IgD-negative memory B cell (primary cell): Measurements from ENCODE around the gene C14orf132. TPM values are rescaled to one million over a fixed set of nuclear protein-coding genes. Genes with fewer than 3 reads are reported as not detected.

Experiments used
- H3K27ac Mint-ChIP-seq, 3 donors: one replicate each; pipeline ENCODE4 v1.8.0; 2020 to 2022; ENCODE audit warnings: mild to moderate bottlenecking in 3 of 3, mixed read lengths in 3 of 3, moderate library complexity in 1 of 3
- H3K27me3 Mint-ChIP-seq: one replicate; pipeline ENCODE4 v1.8.0; 2021; ENCODE audit warnings: mixed read lengths
- H3K36me3 Mint-ChIP-seq: one replicate; pipeline ENCODE4 v1.8.0; 2020; ENCODE audit warnings: mild to moderate bottlenecking, mixed read lengths
- H3K4me1 Mint-ChIP-seq, 3 donors: one replicate each; pipeline ENCODE4 v1.8.0; 2020 to 2022; ENCODE audit warnings: mixed read lengths in 3 of 3, mild to moderate bottlenecking in 1 of 3
- H3K4me3 Mint-ChIP-seq, 4 donors: one replicate each; pipeline ENCODE4 v1.8.0; 2020 to 2022; ENCODE audit warnings: mild to moderate bottlenecking in 4 of 4, mixed read lengths in 4 of 4, moderate library complexity in 3 of 4
- H3K9me3 Mint-ChIP-seq, 3 donors: one replicate each; pipeline ENCODE4 v1.8.0; 2020 to 2021; ENCODE audit warnings: mixed read lengths in 3 of 3, mild to moderate bottlenecking in 1 of 3
- polyA plus RNA-seq: library from polyadenylated mRNA; unstranded; fragments of 300-500 nt; fragmentation: Illumina TruSeq; gene quantifications from one replicate; pipeline ENCODE4 v1.2.3, GENCODE V29; 2021

The C14orf132 gene
- polyA plus RNA-seq, 1 donor from 2014 or later = 0.04 TPM

DNA sequence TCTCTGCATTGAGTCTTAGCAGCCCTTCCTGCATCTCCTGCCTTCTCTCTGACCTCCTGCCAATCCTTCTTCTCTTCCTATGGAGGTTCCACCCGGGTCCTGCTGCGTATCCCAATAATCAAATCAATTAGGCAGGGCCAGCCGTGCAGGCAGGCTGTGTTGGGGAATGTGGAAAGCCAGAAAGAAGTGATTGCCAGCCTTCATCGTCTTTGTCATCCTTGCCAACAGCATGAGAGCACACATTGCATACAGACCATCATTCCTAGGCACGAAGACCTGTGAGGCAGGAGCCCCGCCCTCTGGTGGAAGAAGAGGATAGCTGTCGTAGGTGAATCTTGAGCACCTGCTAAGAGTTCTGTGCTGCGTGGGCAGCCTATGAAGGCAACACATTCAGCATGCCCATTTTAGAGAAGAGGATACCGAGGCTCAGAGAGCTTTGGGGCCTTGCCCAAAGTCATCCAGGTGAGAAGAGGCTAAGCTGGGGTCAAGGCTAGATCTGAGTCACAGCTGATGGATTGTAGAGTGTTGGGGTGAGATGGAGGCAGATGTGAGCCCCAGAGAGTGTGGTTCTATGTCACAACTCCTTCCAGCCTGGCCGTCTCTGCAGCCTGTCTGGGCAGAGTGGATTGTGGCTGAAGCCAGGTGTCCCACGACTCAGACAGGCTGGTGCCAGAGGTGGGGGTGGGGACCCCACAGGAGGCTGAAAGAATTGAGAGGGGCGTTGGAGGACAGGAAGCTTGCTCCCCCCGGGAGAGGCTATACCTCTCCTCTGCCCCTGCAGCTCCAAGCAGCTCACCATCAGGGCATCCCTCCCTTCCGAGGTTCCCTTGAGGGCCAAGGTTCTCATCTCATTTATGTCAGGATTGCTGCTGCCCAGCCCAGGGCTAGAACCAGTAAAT, 12.7 kb downstream of the C14orf132 start:
- H3K27ac Mint-ChIP-seq = no peak overlapping the region
- no peaks in the 10 kb centered on the region for H3K9me3 Mint-ChIP-seq
- H3K27me3 Mint-ChIP-seq = peaks cover 5% of the 10 kb centered on the region
- H3K4me1 Mint-ChIP-seq = no peaks in the 10 kb centered on the region
- no peak overlapping the region for H3K4me3 Mint-ChIP-seq
- H3K36me3 Mint-ChIP-seq = no peaks in the 10 kb centered on the region

DNA sequence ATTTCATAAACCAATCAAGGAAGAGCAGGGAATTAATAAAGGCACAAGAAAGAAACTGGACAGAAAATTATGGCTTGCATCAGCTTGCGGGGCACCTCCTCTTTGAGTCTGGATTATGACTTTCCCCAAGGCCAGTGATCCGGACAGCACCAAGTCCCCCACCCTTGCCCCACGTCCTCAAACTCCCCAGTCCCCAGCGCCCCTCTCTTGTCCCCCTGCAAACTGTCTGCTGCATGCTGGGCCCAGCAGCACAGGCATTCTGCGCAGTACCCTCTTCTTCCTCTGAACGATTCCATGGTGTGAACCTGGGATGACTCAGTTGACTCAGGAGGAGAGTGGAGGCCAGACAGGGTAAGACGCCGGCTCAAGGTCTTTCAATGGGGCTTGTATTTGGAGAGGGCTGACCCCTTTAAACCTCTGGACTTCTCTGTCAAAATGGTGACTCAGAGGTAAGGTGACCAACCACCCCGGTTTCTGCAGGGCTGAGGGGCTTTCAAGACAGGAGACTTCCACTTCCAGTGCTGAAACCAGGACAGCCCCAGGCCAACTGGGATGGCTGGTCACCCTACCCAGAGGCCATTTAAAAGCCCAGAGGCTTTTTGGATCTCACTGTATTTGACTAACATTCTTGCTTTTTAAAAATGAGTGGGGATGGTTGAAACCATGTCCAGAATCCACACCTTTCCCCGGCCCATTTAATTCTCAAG, 13.5 kb downstream of the C14orf132 start:
- Mint-ChIP-seq H3K9me3 (no peaks in the 10 kb centered on the region), H3K27ac (no peak overlapping the region), H3K4me1 (no peaks in the 10 kb centered on the region), H3K4me3 (no peak overlapping the region), H3K27me3 (peaks cover 5% of the 10 kb centered on the region), H3K36me3 (no peaks in the 10 kb centered on the region)

DNA sequence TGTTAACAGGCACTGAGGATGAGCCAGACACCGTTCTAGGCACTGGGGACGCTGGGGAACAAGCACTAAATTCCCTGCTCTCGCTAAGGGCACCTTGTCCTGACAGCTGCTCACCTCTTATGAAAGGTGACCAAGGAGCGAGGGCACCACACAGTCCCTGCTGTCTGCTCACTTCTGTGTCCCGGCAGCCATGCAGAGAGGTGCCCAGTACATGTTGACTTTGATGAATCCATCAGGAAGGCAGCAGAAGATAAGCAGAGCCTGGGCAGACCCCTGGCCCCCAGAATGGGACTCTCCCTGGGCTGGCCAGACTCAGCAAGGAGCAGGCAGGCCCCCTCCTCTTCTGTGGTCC, 14.1 kb downstream of the C14orf132 start:
- Mint-ChIP-seq H3K9me3 (no peaks in the 10 kb centered on the region), H3K27ac (no peak overlapping the region)

DNA sequence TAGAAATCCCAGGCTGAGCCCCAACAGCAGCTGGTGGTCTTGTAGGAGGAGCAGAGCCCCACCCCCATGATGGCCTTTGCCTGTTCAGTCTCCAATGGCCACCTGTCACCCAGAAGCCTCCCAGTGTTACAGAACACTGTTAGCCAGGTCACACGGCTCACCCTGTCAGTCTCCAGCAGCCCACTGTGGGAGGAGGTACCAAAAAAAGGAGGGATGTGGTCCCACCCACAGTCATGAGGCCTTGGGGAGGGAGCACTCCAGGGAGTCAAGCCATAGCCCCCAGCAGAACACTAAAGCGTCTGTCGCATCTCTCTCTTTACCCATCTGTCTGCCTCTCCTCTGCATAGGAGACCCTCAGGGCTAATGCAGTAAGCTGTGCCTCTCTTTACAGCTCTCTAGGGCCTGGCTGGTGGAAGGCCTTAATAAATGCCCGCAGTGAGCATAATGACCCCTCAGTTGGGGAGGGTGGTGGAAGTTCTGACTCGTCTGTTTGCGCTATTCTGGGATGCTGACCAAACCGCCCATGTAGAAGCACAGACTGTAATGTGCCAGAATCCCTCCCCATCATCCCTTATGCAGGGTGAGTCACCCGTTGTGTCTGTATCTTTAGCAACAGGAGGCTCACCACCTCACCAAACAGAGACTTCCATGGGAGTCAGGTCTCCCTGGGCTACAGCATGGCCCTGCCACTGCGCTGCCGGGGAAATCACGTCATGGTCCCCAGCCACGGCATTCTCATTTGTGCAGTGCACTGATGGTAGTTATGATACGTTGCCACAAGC, 14.6 kb downstream of the C14orf132 start:
- Mint-ChIP-seq H3K27me3 (peaks cover 9% of the 10 kb centered on the region), H3K27ac (no peak overlapping the region), H3K4me1 (no peaks in the 10 kb centered on the region), H3K9me3 (no peaks in the 10 kb centered on the region), H3K4me3 (no peak overlapping the region), H3K36me3 (no peaks in the 10 kb centered on the region)

More for the DNA sequence above, 14.1 kb downstream of the C14orf132 start:
- H3K4me1 Mint-ChIP-seq = no peaks in the 10 kb centered on the region
- H3K27me3 Mint-ChIP-seq = peaks cover 7% of the 10 kb centered on the region
- H3K36me3 Mint-ChIP-seq = no peaks in the 10 kb centered on the region
- no peak overlapping the region for H3K4me3 Mint-ChIP-seq

DNA sequence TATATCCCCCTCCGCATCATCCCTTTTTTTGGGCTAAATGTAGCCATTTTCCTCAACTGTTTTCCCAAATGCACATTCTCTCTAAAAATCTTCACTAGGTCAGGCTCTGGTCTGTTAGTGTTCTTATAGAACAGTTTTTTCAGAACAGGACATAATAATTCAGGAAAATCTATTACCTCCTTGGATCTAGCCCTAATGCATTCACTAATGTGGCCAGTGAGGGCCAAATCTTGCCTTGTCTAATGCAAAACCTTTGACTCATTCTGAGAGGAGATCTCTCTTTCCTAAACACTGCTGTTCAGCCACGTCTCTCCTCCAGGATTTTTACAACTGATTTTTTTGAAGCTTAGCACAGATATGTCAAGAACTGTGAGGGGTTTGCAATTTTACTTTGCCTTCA, 15.5 kb downstream of the C14orf132 start:
- Mint-ChIP-seq H3K27ac (no peak overlapping the region), H3K4me3 (no peak overlapping the region), H3K27me3 (peaks cover 11% of the 10 kb centered on the region), H3K9me3 (no peaks in the 10 kb centered on the region), H3K36me3 (no peaks in the 10 kb centered on the region), H3K4me1 (no peaks in the 10 kb centered on the region)

DNA sequence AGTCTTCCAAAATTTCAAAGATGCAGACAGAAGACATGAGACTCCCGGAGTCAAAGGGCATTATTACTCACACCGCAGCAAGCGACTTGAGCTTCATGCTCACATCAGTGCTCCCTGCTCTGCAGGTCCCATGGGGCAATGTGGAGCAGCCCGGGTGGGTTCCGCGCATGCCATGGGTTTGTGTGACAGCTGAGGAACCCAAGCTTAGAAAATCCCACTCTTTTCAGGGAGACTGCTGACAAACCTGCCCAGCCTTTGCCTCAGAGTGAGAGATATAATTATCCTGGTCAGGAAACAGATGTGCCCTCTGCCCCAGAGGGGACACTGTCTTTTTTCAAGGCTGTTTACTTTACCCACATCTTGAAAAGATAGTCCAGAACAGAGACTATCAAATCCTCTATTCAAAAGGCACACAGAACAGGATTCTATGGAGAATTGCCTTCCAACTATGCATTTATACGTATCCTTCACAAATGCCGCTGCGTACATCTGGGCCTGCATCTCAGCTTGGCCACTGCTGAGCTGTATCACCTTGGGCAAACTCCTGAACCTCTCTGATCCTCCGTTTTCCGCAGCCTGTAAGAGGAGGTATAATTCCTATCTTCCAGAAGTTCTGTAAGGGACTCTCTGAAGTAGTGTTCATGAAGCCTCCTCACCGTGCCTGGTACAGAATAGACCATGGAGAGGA, 16.0 kb downstream of the C14orf132 start:
- Mint-ChIP-seq H3K27me3 (peaks cover 15% of the 10 kb centered on the region), H3K27ac (no peak overlapping the region), H3K4me3 (no peak overlapping the region), H3K4me1 (no peaks in the 10 kb centered on the region), H3K9me3 (no peaks in the 10 kb centered on the region), H3K36me3 (no peaks in the 10 kb centered on the region)

DNA sequence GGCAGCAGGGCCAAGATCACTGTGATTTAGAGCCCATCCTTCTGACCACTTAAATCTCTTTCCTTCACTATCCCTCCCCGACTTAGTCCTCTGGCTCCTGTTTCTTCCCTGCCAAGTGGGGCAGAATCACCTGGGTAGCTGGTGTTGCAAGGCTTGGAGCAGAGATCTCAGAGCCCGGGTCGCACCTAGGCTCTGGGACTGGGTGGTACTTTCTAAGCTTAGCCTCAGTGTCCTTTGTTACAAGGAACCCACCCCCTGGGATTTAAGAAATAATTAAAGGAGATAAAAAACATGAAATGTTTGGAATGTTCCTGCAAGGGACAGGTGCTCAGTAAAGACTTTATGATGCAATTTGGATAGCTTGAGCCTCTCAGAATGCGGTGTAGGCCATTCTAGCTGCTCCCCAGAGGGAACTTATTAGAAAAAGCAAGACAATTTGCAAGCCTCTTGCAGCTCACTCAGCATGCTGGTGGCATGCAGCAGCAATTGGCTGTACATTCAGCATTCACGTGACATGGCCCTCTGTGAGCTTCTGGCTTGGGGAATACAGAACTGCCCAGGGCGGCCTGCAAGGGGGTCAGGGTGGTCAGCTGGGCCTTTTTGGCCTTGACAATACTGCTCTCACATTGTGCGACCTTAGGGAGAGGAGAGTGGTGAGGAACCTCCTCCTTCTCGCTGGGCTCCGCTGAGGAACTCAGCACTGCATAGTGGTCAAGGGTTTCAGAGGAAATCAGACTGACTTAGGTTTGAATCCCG, 16.8 kb downstream of the C14orf132 start:
- H3K9me3 Mint-ChIP-seq = no peaks in the 10 kb centered on the region
- no peak overlapping the region for H3K27ac Mint-ChIP-seq
- peaks cover 19% of the 10 kb centered on the region for H3K27me3 Mint-ChIP-seq
- no peak overlapping the region for H3K4me3 Mint-ChIP-seq
- no peaks in the 10 kb centered on the region for H3K4me1 Mint-ChIP-seq
- H3K36me3 Mint-ChIP-seq = no peaks in the 10 kb centered on the region

DNA sequence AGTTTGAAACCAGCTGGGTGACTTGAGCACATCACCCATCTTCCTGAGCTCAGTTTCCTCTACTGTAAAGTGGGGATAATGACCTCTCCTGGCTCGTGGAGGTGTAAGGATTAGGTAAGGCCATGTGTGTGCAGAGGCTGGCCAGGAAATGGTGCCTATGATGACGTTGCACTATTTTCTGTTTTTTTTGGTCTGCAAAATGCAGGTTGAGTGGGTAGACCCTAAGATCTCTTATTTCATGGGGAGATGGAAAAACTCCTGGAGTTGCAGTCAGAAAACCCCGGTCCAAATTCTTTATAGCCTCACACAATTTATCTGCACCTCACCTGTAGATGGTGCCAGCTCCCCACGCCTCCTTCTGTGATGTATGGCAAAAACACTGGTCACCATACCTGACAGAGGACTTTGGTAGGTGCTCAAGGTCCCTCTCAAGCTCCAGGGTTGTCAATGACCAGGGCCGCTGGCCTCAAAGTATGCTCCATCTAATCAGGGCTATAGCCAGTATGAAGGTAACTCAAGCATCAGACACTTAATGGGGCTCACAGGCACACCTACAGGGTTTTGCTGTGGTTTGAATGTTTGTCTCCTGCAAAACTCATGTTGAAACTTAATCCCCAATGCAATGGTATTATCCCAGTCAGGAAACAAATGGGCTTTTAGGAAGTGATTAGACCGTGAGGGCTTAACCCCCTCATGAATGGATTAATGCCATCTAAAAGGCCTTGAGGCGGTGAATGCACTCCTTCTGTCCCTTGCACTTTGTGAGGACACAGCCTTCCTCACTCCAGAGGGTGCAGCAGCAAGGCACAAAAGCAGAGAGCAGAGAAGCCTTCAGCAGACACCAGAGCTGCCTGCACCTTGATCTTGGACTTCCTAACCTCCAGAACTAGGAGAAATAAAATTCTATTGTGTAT, 17.6 kb downstream of the C14orf132 start:
- H3K9me3 Mint-ChIP-seq = no peaks in the 10 kb centered on the region
- H3K4me1 Mint-ChIP-seq = no peaks in the 10 kb centered on the region
- no peaks in the 10 kb centered on the region for H3K36me3 Mint-ChIP-seq
- H3K4me3 Mint-ChIP-seq = no peak overlapping the region
- H3K27ac Mint-ChIP-seq = no peak overlapping the region
- peaks cover 19% of the 10 kb centered on the region for H3K27me3 Mint-ChIP-seq

DNA sequence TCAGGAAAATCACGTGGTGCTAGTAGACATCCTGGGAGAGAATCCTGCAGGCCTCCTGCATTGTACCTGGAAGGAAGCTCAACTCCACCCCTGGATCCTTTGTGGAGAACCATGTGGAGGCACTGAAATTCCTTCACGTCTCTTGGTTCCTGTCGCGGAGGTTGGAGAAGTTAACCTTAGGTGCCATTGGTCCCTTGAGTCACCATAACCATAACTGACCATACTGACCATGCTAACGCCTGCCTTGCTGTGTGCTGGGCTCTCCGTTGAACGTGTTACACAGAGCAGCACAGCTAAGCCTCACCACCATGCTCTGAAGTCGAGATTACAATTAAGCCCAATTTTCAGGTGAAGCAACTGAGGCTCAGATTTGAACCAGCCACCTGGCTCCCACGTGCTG, 18.6 kb downstream of the C14orf132 start:
- Mint-ChIP-seq H3K36me3 (peaks cover 2% of the 10 kb centered on the region), H3K9me3 (no peaks in the 10 kb centered on the region), H3K27ac (no peak overlapping the region), H3K4me3 (no peak overlapping the region), H3K4me1 (no peaks in the 10 kb centered on the region), H3K27me3 (peaks cover 28% of the 10 kb centered on the region)

DNA sequence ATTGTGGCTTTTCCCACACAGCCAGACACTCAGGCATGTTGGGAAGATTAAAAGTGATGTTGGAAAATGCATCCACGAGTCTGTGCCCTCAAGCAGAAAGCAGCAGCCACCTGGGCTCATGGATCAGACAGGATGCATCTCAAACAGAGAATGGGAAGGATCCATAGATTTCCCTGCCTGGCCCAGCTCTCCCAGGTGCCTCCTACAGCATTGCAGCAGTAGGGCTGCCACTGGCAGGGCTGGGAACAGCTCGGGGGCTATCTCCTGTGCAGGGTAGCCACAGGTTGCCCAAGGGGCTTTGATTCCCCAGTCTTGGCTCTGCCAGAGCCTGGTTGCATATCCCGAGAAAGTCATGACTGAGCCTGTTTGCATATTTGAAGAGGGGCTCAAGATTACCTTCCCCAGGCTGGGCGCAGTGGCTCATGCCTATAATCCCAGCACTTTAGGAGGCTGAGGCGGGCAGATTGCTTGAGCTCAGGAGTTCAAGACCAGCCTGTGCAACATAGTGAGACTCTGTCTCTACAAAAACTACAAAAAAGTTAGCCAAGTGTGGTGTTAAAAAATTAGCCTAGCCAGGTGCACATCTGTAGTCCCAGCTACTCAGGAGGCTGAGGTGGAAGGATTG, 19.5 kb downstream of the C14orf132 start:
- Mint-ChIP-seq H3K36me3 (peaks cover 2% of the 10 kb centered on the region), H3K4me1 (no peaks in the 10 kb centered on the region), H3K9me3 (no peaks in the 10 kb centered on the region), H3K27me3 (peaks cover 34% of the 10 kb centered on the region), H3K27ac (no peak overlapping the region), H3K4me3 (no peak overlapping the region)

DNA sequence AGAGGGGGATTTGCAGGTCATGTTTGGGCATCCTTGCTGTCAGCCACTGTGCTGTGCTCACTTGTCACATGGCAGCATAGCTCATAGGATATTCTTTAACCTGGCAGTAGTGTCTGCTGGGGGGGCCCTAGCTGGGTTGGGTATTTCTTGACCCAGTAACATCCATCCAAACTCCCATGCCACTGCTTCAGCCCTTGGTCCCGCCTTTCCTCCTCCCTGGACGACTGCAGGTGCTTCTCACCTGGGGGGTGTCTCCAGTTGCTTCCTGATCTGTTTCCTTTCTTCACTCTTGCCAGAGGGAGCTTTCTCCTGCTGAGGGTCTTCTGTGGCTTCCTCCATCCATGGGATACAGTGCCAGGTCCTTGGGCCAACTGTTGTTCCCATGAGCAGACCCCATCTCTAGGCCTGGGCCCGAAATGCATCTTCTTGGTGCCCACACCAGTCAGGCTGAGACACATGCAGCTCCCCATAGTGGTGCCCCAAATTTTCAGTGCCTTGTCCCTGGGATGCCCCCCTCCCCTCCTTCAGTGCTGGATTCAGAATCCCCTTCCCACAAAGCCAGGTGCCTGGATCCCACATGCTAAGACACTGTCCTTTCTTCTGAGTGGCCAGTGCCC, 20.5 kb downstream of the C14orf132 start:
- peaks cover 36% of the 10 kb centered on the region for H3K27me3 Mint-ChIP-seq
- H3K27ac Mint-ChIP-seq = peak overlapping the region in 1 of 3 donors; percentile 17
- H3K9me3 Mint-ChIP-seq = no peaks in the 10 kb centered on the region
- H3K4me1 Mint-ChIP-seq = peaks cover 0 to 2% (median 0%) of the 10 kb centered on the region in 3 donors
- H3K4me3 Mint-ChIP-seq = no peak overlapping the region
- peaks cover 2% of the 10 kb centered on the region for H3K36me3 Mint-ChIP-seq

DNA sequence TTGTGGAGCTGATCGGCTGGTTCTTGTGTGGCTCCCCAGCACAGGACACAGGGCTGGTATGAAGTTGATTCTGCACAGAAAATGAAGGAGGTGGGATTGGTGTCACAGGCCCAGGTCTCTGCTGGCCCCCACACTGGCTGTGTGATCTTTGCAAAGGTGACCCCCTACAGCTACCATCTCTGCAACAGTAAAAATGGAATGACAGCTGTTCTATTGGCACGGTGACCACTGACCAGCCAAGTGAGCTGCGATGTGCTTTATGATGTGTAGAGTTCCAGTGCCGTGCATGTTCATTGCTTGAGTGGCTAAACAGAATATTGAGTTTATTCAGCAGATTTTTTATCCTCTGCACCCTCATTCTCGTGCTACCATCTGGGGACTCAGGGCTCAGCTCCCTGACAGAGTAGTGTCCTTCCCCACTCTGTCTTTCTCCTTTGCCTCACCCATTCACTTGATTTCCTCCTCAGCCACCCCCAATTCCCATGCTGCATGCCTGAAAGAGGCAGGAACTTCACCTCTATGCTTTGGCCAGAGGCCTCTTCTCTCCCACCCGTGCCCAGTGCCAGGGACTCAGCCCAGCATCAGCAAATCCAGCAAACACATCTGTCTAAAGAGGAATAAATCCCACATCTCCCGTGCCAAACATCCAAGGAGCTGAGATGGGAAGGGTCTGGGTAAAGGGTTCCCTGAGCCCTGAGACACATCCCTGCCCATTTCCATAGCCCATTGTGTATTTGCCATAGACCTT, 21.2 kb downstream of the C14orf132 start:
- Mint-ChIP-seq H3K27ac (no peak overlapping the region), H3K4me3 (no peak overlapping the region)

More for the DNA sequence above, 21.2 kb downstream of the C14orf132 start:
- peaks cover 36% of the 10 kb centered on the region for H3K27me3 Mint-ChIP-seq
- H3K9me3 Mint-ChIP-seq = no peaks in the 10 kb centered on the region
- H3K4me1 Mint-ChIP-seq = peaks cover 0 to 2% (median 0%) of the 10 kb centered on the region in 3 donors
- H3K36me3 Mint-ChIP-seq = peaks cover 2% of the 10 kb centered on the region
